Liver (tissue), 3 donors: Measurements from ENCODE around the gene SPOCK2.

ENCODE experiments used
- TAF1 ChIP-seq: conservative IDR thresholded peaks from 2 replicates; pipeline ENCODE4 v1.6.1; 2016; ENCODE audit warnings: antibody characterized with exemption, mild to moderate bottlenecking
- TF ChIP-seq, protein P1 (sequence below): fragments of 150-350 bp; IDR thresholded peaks from 2 replicates; pipeline ENCODE4 v1.5.1; 2017; ENCODE audit warnings: improper control_type of control experiment, low read depth, low read length; ENCODE audit not compliant: missing input control
- donor health status: healthy.
- donor health status: healthy.

- TF ChIP-seq, protein P1, sequence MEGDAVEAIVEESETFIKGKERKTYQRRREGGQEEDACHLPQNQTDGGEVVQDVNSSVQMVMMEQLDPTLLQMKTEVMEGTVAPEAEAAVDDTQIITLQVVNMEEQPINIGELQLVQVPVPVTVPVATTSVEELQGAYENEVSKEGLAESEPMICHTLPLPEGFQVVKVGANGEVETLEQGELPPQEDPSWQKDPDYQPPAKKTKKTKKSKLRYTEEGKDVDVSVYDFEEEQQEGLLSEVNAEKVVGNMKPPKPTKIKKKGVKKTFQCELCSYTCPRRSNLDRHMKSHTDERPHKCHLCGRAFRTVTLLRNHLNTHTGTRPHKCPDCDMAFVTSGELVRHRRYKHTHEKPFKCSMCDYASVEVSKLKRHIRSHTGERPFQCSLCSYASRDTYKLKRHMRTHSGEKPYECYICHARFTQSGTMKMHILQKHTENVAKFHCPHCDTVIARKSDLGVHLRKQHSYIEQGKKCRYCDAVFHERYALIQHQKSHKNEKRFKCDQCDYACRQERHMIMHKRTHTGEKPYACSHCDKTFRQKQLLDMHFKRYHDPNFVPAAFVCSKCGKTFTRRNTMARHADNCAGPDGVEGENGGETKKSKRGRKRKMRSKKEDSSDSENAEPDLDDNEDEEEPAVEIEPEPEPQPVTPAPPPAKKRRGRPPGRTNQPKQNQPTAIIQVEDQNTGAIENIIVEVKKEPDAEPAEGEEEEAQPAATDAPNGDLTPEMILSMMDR = no peak
- TF ChIP-seq TAF1 = no peak
Observed at GRCh38 chr10:72027498-72027897, 60.9 kb downstream of the SPOCK2 start.
